ENCODE data around the gene OSM.

DNA sequence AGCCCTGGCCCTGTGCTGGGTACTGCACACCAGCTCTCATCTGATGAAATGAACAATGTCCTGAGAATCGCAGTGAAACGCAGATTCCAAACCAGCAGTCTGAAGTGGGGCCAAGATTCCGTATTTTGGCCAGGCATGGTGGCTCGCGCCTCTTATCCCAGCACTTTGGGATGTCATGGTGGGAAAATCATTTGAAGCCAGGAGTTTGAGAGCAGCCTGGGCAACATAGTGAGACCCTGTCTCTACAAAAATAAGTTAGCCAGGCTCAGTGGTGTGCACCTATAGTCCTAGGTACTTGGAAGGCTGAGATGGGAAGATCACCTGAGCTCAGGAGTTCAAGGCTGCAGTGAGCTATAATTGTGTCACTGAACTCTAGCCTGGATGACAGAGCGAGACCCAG, 33.1 kb downstream of the OSM start:
- TF ChIP-seq POLR2A (IDR thresholded peaks at IDR 0.05; ENCODE audit: low read depth, low read length) (no peak), EZH2 (IDR thresholded peaks at IDR 0.05; ENCODE audit: borderline replicate concordance, low read depth, low read length, severe bottlenecking) (no peak), MAX (IDR thresholded peaks at IDR 0.05; ENCODE audit: insufficient read depth, insufficient read length) (no peak), FOS (IDR thresholded peaks at IDR 0.05; ENCODE audit: borderline replicate concordance, insufficient read depth, low read length) (no peak), JUN (IDR thresholded peaks at IDR 0.05; ENCODE audit: borderline replicate concordance, insufficient read depth, insufficient read length, low read depth) (no peak), POLR2AphosphoS5 (IDR thresholded peaks at IDR 0.05; ENCODE audit: insufficient read depth, low read depth, low read length) (no peak), MYC (IDR thresholded peaks at IDR 0.05; ENCODE audit: low read depth, low read length) (no peak)
- TF ChIP-seq, protein P1, sequence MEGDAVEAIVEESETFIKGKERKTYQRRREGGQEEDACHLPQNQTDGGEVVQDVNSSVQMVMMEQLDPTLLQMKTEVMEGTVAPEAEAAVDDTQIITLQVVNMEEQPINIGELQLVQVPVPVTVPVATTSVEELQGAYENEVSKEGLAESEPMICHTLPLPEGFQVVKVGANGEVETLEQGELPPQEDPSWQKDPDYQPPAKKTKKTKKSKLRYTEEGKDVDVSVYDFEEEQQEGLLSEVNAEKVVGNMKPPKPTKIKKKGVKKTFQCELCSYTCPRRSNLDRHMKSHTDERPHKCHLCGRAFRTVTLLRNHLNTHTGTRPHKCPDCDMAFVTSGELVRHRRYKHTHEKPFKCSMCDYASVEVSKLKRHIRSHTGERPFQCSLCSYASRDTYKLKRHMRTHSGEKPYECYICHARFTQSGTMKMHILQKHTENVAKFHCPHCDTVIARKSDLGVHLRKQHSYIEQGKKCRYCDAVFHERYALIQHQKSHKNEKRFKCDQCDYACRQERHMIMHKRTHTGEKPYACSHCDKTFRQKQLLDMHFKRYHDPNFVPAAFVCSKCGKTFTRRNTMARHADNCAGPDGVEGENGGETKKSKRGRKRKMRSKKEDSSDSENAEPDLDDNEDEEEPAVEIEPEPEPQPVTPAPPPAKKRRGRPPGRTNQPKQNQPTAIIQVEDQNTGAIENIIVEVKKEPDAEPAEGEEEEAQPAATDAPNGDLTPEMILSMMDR (IDR thresholded peaks at IDR 0.05; ENCODE audit: extremely low read depth in 1 of 2, insufficient read depth in 1 of 2, low read depth in 1 of 2, low read length in 2 of 2): no peak

All from endothelial cell of umbilical vein (primary cell).